Right ventricle myocardium inferior (tissue), 1 donor: ENCODE data around the gene CGB7. TPM values are rescaled to one million over a fixed set of nuclear protein-coding genes. Genes with fewer than 3 reads are reported as not detected.
"Not testable (repeated sequence)": the region's sequence is repeated elsewhere in the genome, so short reads cannot be mapped to it uniquely, and the experiment has no call there.

ENCODE experiments used
- ATAC-seq: fragments of 200-7000 bp; cut with Tn5 transposase; one replicate; pipeline ENCODE4 v1.9.1; 2020; ENCODE audit warnings: mild to moderate bottlenecking, moderate library complexity
- DNase-seq: peaks from one replicate; pipeline ENCODE4 v3.0.0; 2021; ENCODE audit errors: missing footprints
- intact Hi-C: fragments of 100-400 bp; cut with DNase I; formaldehyde crosslinking; loops from one replicate; pipeline ENCODE4 v1.11.0; 2022
- total RNA-seq: library from RNA; stranded (reverse); fragmentation: NEBNext Ultra II Directional; extraction: Animal tissue kit (Norgen Biotek cat#: 25700); gene quantifications from one replicate; pipeline ENCODE4 v1.2.1, GENCODE V29; 2021
- donor health status: DM: no; HTN: yes; CAD: no; lungs with severe emphysema.

CGB7 gene
- total RNA-seq, 1 donor from 2014 or later = not detected

GRCh38 chr19:49020931-49021895, 36.3 kb downstream of the CGB7 start:
- no peak for ATAC-seq
- intact Hi-C loops = no loop called here
- DNase-seq = no peak

DNA sequence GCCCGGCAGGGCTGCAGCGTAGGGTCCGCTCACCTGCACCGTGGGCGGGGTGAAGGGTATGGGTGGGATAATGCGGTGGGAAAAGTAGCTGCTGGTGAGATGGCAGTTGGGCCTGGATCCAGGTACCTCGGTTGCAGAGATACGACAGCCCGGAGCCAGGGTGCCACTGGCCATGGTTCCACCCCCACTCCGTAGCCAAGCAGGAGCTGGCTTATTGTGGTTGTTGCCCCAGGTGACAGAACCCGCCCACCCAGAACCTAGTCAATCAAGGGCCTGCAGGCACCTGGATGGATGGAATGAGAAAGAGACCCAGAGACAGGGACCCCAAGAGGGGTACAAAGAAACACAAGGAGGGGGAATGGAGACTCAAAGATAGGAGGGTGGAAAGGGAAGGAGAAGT, 37.2 kb downstream of the CGB7 start:
- no peak for ATAC-seq
- DNase-seq = no peak
- intact Hi-C loops = no loop called here

DNA sequence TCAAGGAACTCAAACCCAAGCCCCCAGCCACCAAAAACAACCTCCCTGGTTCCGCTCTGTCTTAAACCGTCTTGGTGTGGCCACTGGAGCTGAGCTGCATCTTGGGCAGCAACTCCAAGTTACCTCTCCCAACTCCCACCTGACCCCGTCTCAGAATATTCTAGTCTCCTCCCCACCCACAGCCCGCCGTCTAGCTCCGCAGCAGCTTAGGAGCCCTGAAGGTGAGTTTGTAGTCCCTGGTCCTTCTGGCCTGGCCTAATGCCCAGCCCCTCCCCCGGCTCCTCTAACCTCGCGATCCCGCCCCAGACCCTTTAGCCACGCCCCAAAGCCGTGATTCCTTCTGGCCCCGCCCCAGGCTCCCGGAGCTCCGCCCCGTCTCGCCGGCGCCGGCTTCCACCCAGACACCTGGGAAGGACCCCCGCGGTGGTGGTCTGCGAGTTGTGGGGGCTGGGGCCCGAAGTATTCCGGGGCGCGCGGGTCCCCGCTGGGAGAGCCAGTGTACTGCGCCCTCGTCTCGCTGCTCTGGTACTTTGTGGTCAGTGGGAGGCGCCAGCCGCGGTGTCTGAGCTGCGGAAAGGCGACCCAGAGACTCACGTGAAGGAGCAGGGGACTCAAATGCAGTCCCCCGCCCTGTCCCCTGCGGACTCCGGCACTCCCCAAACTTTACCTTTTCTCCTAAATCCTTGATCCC, 38.2 kb downstream of the CGB7 start:
- DNase-seq = peak; percentile 76
- intact Hi-C loops = loop anchor here (5.0 kb wide), 1 partner anchor 68 kb away; the partner anchor contains the start of gene SNRNP70
- ATAC-seq = peak; percentile 64

GRCh38 chr19:49018388-49019241, 38.9 kb downstream of the CGB7 start:
- intact Hi-C loops = loop anchor here (5.0 kb wide), 1 partner anchor 69 kb away; the partner anchor contains the start of gene SNRNP70
- DNase-seq, ATAC-seq: not testable (repeated sequence)

- intact Hi-C loops = loop anchor here (5.0 kb wide), 1 partner anchor 69 kb away; the partner anchor contains the start of gene SNRNP70
- DNase-seq (no peak), ATAC-seq (peak; percentile 57)
Observed at GRCh38 chr19:49017666-49018351, 39.7 kb downstream of the CGB7 start.

DNA sequence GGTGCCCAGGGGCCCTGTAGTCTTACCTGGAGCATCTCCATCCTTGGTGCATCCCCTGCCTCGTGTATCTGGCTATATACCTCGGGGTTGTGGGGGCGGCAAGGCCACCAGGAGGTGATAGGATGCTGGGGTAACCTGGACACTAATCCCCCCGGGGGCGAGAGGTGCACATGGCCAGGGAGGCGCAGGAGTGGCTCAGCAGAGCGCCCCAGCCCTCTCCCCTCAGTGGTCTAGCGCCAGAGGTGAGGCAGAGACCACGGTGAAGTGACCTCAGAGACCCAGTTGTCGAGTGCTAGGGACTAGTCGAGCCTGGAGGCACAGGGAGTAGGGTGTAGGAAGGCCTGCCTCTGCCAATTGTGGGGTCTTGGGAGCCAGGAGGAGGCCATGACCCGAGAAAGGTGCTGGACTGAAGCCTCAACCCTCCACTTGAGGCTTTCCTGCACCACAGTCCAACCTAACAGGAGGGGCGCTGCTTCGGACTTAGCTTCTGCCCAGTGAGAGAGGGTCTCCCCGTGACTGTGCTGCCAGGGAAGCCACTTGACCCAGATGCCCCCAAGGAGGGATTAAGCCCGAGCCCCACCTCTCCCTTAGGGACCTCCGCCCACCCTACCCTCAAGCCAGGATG, 40.4 kb downstream of the CGB7 start, which contains the start of gene LHB:
LHB (minus strand) TSS at position 51 of the 625 bp plus-strand sequence; CDS start at position 41, 10 bp downstream.
- ATAC-seq (no peak), DNase-seq (no peak)
- intact Hi-C loops = loop anchor here (5.0 kb wide), 1 partner anchor 70 kb away; the partner anchor contains the start of gene SNRNP70

- no peak for ATAC-seq
- no peak for DNase-seq
- intact Hi-C loops = loop anchor here (5.0 kb wide), 1 partner anchor 71 kb away; the partner anchor contains the start of gene SNRNP70
Observed at GRCh38 chr19:49016067-49016839, 41.3 kb downstream of the CGB7 start.

DNA sequence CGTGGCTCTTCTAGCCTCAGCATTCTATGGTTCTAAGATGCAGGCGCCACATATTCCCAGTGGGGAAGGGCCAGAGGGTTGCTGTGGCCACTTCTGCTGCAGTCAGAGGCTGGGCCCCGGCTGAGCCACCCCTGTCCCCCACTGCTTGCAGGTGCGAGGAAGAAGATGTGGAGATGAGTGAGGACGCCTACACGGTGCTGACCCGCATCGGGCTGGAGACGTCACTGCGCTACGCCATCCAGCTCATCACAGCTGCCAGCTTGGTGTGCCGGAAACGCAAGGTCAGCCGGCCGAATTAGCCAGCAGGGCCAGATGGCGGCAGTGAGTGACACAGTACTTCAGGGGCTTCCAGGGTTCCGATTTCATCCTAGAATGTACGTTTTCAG, 42.7 kb downstream of the CGB7 start:
- no peak for DNase-seq
- ATAC-seq = no peak
- intact Hi-C loops = loop anchor here (5.0 kb wide), 1 partner anchor 72 kb away; the partner anchor contains the start of gene SNRNP70

- intact Hi-C loops = no loop called here
- DNase-seq = no peak
- no peak for ATAC-seq
Observed at GRCh38 chr19:49014123-49014869, 43.3 kb downstream of the CGB7 start.

DNA sequence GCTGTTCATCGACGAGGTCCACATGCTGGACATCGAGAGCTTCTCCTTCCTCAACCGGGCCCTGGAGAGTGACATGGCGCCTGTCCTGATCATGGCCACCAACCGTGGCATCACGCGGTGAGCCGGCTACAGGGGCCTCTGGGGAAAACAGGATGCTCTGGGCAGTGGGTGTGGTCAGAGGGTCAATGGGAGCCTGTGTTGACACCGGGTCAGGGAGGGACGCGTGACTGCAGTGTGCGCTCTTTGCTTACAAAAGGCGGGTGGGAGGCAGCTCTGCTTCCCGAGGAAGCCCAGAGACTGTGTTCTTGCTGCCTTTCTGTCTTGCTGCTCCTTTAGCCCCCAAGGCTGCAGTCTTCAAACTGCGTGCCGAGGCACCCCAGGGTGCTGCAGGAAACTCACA, 46.4 kb downstream of the CGB7 start:
- no peak for DNase-seq
- intact Hi-C loops = no loop called here

DNA sequence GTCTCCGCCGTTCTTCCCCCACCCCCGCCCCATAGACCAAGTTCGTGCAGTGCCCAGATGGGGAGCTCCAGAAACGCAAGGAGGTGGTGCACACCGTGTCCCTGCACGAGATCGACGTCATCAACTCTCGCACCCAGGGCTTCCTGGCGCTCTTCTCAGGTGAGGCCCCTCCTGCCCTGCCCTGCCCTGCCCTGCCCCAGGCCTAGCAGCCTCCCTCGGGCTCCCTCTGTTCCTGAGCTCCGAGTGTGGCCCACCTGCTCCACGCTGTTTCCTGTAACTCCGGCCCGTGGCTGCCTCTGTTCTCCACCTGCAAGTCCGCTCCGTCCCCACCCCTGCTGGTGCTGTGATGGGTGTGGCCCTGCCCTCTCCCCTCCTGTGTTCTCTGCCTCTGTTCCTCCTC, 47.1 kb downstream of the CGB7 start:
- ATAC-seq (no peak), DNase-seq (no peak)
- intact Hi-C loops = no loop called here

More for the DNA sequence above, 46.4 kb downstream of the CGB7 start:
- ATAC-seq = no peak

- intact Hi-C loops = no loop called here
- ATAC-seq (no peak), DNase-seq (no peak)
Observed at GRCh38 chr19:49009828-49010227, 47.7 kb downstream of the CGB7 start.

DNA sequence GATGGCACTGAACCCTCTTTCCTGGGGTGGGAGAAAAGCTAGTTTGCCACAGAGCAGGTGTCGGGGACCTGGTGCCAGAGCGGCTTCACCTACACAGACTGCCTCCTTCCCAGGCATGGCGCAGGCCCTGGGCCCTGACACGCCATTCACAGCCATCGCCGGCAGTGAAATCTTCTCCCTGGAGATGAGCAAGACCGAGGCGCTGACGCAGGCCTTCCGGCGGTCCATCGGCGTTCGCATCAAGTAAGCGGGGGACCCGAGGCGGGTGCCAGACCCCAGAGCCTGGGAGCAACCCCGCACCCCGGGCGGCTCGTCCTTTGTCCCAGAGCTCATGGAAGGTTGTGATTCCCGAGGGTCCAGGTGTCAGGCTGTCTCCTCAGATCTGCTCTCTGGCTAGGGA, 50.6 kb downstream of the CGB7 start:
- DNase-seq (no peak), ATAC-seq (no peak)
- intact Hi-C loops = no loop called here

DNA sequence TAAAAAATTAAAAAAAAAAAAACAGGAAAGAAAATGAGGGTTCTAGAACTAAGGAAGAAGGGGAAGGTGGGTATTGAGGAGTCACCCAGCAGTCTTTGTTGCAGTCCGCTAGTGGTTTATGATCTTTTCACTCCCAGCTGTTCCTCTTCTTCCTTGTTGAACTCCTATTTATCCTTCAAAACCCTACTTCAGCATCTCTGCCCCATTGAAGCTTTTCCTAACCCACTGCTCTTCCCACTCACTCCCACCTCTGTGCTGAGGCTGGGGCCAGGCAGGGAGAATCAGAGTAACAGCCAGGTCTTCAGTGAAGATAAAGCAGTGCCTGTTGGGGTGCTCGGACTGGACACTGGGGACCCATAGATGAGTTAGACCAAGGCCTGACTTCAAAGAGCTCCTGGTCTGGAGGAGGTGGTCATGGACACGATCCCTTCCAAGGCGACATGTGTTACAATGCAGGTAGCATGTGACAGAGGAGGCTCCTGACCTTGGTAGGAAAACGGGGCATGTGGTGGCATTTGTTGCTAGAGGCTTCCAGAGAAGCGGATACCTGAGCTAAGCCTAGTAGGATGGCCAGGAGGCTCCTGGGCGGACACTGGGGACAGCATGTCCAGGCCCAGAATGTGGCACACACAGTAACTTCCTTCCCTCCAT, 52.5 kb downstream of the CGB7 start:
- intact Hi-C loops = no loop called here
- DNase-seq (no peak), ATAC-seq (no peak)
